HepG2 (cell line): ENCODE results near the gene ENC1.

Source experiments
- ESRRA ChIP-seq: sonication (generic); formaldehyde crosslinking; IDR thresholded peaks from 2 replicates; pipeline ENCODE4 v1.5.1; 2020; ENCODE audit warnings: mild to moderate bottlenecking, low read depth, missing genetic modification reagents
- EZH2 ChIP-seq: conservative IDR thresholded peaks from 2 replicates; pipeline ENCODE4 v1.6.1; 2012; ENCODE audit warnings: mild to moderate bottlenecking, low read depth, low read length, moderate library complexity
- MEF2D ChIP-seq: sonication (generic); formaldehyde crosslinking; IDR thresholded peaks from 2 replicates; pipeline ENCODE4 v1.5.1; 2020; ENCODE audit warnings: mild to moderate bottlenecking, missing genetic modification reagents
- POLR2A ChIP-seq, 2 experiments: IDR thresholded peaks; 2 replicates each; pipeline ENCODE4 v1.6.1; 2011; ENCODE audit warnings: low read depth in 2 of 2, low read length in 2 of 2, mild to moderate bottlenecking in 1 of 2, moderate library complexity in 1 of 2; ENCODE audit not compliant: insufficient read depth in 1 of 2
- TCF7L2 ChIP-seq: IDR thresholded peaks from 2 replicates; pipeline ENCODE4 v1.6.1; 2011; ENCODE audit warnings: mild to moderate bottlenecking, low read depth, low read length, moderate library complexity
- ZFP41 ChIP-seq: sonication (generic); formaldehyde crosslinking; IDR thresholded peaks from 2 replicates; pipeline ENCODE4 v1.4.0; 2020; ENCODE audit warnings: mild to moderate bottlenecking, missing genetic modification reagents, borderline replicate concordance
- ZFYVE20 ChIP-seq: sonication (generic); formaldehyde crosslinking; IDR thresholded peaks from 2 replicates; pipeline ENCODE4 v1.8.0; 2023; ENCODE audit warnings: low read depth, mild to moderate bottlenecking, moderate library complexity, missing genetic modification reagents, borderline replicate concordance
- ZNF274 ChIP-seq: sonication (generic); formaldehyde crosslinking; IDR thresholded peaks from 2 replicates; pipeline ENCODE4 v1.5.1; 2020; ENCODE audit warnings: mild to moderate bottlenecking, missing genetic modification reagents
- ZNF567 ChIP-seq: sonication (generic); formaldehyde crosslinking; IDR thresholded peaks from 2 replicates; pipeline ENCODE4 v1.8.1; 2023; ENCODE audit warnings: mild to moderate bottlenecking, missing genetic modification reagents, borderline replicate concordance
- ZNF841 ChIP-seq: sonication (generic); formaldehyde crosslinking; IDR thresholded peaks from 2 replicates; pipeline ENCODE4 v1.8.1; 2023; ENCODE audit warnings: missing genetic modification reagents, borderline replicate concordance
- TF ChIP-seq, protein P1 (sequence below): sonication (generic); formaldehyde crosslinking; IDR thresholded peaks from 2 replicates; pipeline ENCODE4 v1.5.0; 2020; ENCODE audit warnings: mild to moderate bottlenecking, missing genetic modification reagents, moderate library complexity
- TF ChIP-seq, protein P2 (sequence below): sonication (generic); formaldehyde crosslinking; IDR thresholded peaks from 2 replicates; pipeline ENCODE4 v1.4.0; 2020; ENCODE audit warnings: missing genetic modification reagents
- TF ChIP-seq, protein P3 (sequence below): IDR thresholded peaks from 2 replicates; pipeline ENCODE4 v1.6.1; 2012; ENCODE audit warnings: inconsistent platforms

DNA sequence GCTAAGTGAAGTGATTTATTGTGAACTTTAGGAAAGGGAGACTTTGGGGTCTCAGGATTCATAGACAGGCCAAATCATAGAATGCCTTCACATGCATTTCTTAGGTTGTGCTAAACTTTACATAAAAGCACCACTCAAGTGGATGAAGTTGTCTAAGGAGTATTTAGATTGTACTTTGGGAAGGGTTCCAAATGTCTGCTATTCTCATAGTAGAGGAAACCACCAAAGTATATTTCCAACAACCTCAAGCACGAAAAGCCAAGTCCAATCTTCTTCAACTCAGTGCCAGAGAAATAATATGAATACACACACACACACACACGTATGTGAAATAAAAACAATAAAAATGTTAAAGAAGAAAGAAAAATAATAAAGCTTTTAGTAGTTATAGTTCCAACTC lies 41.8 kb downstream of the ENC1 start:
- no peak for TF ChIP-seq ZNF841 (CRISPR knock-in tag)
- no peak for TF ChIP-seq ZFP41 (CRISPR knock-in tag)
- TF ChIP-seq ESRRA (CRISPR knock-in tag) = no peak
- no peak for TF ChIP-seq ZFYVE20
- TF ChIP-seq ZNF567 = no peak
- TF ChIP-seq, protein P1, sequence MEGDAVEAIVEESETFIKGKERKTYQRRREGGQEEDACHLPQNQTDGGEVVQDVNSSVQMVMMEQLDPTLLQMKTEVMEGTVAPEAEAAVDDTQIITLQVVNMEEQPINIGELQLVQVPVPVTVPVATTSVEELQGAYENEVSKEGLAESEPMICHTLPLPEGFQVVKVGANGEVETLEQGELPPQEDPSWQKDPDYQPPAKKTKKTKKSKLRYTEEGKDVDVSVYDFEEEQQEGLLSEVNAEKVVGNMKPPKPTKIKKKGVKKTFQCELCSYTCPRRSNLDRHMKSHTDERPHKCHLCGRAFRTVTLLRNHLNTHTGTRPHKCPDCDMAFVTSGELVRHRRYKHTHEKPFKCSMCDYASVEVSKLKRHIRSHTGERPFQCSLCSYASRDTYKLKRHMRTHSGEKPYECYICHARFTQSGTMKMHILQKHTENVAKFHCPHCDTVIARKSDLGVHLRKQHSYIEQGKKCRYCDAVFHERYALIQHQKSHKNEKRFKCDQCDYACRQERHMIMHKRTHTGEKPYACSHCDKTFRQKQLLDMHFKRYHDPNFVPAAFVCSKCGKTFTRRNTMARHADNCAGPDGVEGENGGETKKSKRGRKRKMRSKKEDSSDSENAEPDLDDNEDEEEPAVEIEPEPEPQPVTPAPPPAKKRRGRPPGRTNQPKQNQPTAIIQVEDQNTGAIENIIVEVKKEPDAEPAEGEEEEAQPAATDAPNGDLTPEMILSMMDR (CRISPR knock-in tag) = no peak
- TF ChIP-seq EZH2 = no peak
- TF ChIP-seq POLR2A (IDR thresholded peaks at IDR 0.05; ENCODE audit: insufficient read depth in 1 of 2, low read depth in 2 of 2, low read length in 2 of 2) = no peak
- TF ChIP-seq ZNF274 (CRISPR knock-in tag) = no peak
- TF ChIP-seq, protein P2, sequence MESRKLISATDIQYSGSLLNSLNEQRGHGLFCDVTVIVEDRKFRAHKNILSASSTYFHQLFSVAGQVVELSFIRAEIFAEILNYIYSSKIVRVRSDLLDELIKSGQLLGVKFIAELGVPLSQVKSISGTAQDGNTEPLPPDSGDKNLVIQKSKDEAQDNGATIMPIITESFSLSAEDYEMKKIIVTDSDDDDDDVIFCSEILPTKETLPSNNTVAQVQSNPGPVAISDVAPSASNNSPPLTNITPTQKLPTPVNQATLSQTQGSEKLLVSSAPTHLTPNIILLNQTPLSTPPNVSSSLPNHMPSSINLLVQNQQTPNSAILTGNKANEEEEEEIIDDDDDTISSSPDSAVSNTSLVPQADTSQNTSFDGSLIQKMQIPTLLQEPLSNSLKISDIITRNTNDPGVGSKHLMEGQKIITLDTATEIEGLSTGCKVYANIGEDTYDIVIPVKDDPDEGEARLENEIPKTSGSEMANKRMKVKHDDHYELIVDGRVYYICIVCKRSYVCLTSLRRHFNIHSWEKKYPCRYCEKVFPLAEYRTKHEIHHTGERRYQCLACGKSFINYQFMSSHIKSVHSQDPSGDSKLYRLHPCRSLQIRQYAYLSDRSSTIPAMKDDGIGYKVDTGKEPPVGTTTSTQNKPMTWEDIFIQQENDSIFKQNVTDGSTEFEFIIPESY = no peak
- TF ChIP-seq MEF2D (CRISPR knock-in tag) = no peak
- TF ChIP-seq TCF7L2 = no peak
- TF ChIP-seq, protein P3, sequence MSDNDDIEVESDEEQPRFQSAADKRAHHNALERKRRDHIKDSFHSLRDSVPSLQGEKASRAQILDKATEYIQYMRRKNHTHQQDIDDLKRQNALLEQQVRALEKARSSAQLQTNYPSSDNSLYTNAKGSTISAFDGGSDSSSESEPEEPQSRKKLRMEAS = no peak
